Astrocyte (in vitro differentiated cells and primary cell): ENCODE data around the gene P2RY6. TPM values are rescaled to one million over a fixed set of nuclear protein-coding genes. Genes with fewer than 3 reads are reported as not detected.
A peak's percentile ranks its signal among the peaks of the same experiment; 100 is the strongest.

Source experiments
- DNase-seq: peaks from one replicate; pipeline ENCODE4 v3.0.0-alpha.2; 2010; ENCODE audit warnings: low read depth
- FAIRE-seq: peaks from 2 replicates; lab custom pipeline; 2011; peaks lifted over from hg19 to GRCh38; lab: Jason Lieb, UNC
- H2AFZ ChIP-seq: 2 replicates; pipeline ENCODE4 v1.6.0; 2012; ENCODE audit warnings: low read depth, low read length, inconsistent platforms
- H3K27ac ChIP-seq: 2 replicates; pipeline ENCODE4 v1.5.1; 2011; ENCODE audit warnings: low read depth, low read length, inconsistent platforms
- H3K27me3 ChIP-seq: 2 replicates; pipeline ENCODE4 v1.6.0; 2011; ENCODE audit warnings: low read length, inconsistent platforms; ENCODE audit not compliant: insufficient read depth
- H3K36me3 ChIP-seq: 2 replicates; pipeline ENCODE4 v1.5.1; 2011; ENCODE audit warnings: low read length, inconsistent platforms; ENCODE audit not compliant: insufficient read depth
- H3K4me1 ChIP-seq: 2 replicates; pipeline ENCODE4 v1.5.1; 2011; ENCODE audit warnings: low read length, inconsistent platforms; ENCODE audit not compliant: insufficient read depth
- H3K4me2 ChIP-seq: 2 replicates; pipeline ENCODE4 v1.6.0; 2012; ENCODE audit warnings: low read length, inconsistent platforms
- H3K4me3 ChIP-seq: 2 replicates; pipeline ENCODE4 v1.5.1; 2011; ENCODE audit warnings: low read depth, mild to moderate bottlenecking, low read length, inconsistent platforms; ENCODE audit not compliant: insufficient read depth
- H3K79me2 ChIP-seq: 2 replicates; pipeline ENCODE4 v1.6.0; 2012; ENCODE audit warnings: mild to moderate bottlenecking, low read length, inconsistent platforms; ENCODE audit not compliant: insufficient read depth
- H3K9ac ChIP-seq: 2 replicates; pipeline ENCODE4 v1.6.0; 2012; ENCODE audit warnings: mild to moderate bottlenecking, low read length, inconsistent platforms
- H3K9me3 ChIP-seq: 2 replicates; pipeline ENCODE4 v1.5.1; 2012; ENCODE audit warnings: low read depth, mild to moderate bottlenecking, low read length, inconsistent platforms; ENCODE audit not compliant: insufficient read depth
- H4K20me1 ChIP-seq: 2 replicates; pipeline ENCODE4 v1.6.0; 2012; ENCODE audit warnings: low read length, inconsistent platforms; ENCODE audit not compliant: insufficient read depth
- H3K27ac Mint-ChIP-seq: one replicate; pipeline ENCODE4 v1.8.0; 2021; ENCODE audit warnings: mild to moderate bottlenecking, mixed read lengths; ENCODE audit not compliant: unreplicated experiment
- H3K27me3 Mint-ChIP-seq: one replicate; pipeline ENCODE4 v1.8.0; 2021; ENCODE audit warnings: low read depth, mixed read lengths; ENCODE audit not compliant: unreplicated experiment
- H3K36me3 Mint-ChIP-seq: one replicate; pipeline ENCODE4 v1.8.0; 2021; ENCODE audit warnings: low read depth, mixed read lengths; ENCODE audit not compliant: unreplicated experiment
- H3K4me1 Mint-ChIP-seq: one replicate; pipeline ENCODE4 v1.8.0; 2021; ENCODE audit warnings: low read depth, mixed read lengths; ENCODE audit not compliant: unreplicated experiment
- H3K4me3 Mint-ChIP-seq: one replicate; pipeline ENCODE4 v1.8.0; 2021; ENCODE audit warnings: mild to moderate bottlenecking, moderate library complexity, mixed read lengths; ENCODE audit not compliant: unreplicated experiment
- H3K9me3 Mint-ChIP-seq: one replicate; pipeline ENCODE4 v1.8.0; 2021; ENCODE audit warnings: mild to moderate bottlenecking, mixed read lengths; ENCODE audit not compliant: unreplicated experiment
- CTCF ChIP-seq: IDR thresholded peaks from 2 replicates; pipeline ENCODE4 v1.5.1; 2011; ENCODE audit warnings: low read depth, mild to moderate bottlenecking, inconsistent platforms, low read length, moderate library complexity; ENCODE audit not compliant: insufficient read depth
- EZH2 ChIP-seq: IDR thresholded peaks from 2 replicates; pipeline ENCODE4 v1.6.1; 2012; ENCODE audit warnings: mild to moderate bottlenecking, low read length, inconsistent platforms; ENCODE audit not compliant: insufficient read depth
- total RNA-seq: library from RNA; stranded (reverse); gene quantifications from 2 replicates; pipeline ENCODE4 v1.2.1, GENCODE V29; 2021

P2RY6 gene
- total RNA-seq, 1 donor from 2014 or later, result 0.75 TPM

- no peak for FAIRE-seq
- Mint-ChIP-seq H3K4me1 (peaks cover 66% of the 10 kb centered on the region), H3K9me3 (peaks cover 2% of the 10 kb centered on the region), H3K36me3 (peaks cover 2% of the 10 kb centered on the region), H3K27ac (peak overlapping the region; percentile 92), H3K27me3 (no peaks in the 10 kb centered on the region), H3K4me3 (peak overlapping the region; percentile 40)
- peaks cover 85% of the 10 kb centered on the region for H3K79me2 ChIP-seq
- DNase-seq, result no peak
- peak overlapping the region; percentile 75 for H3K9ac ChIP-seq
- H3K4me1 ChIP-seq, result peaks cover 69% of the 10 kb centered on the region
- peaks cover 2% of the 10 kb centered on the region for H3K36me3 ChIP-seq
- no peak overlapping the region for H2AFZ ChIP-seq
- H3K4me2 ChIP-seq, result peak overlapping the region; percentile 80
- H4K20me1 ChIP-seq, result peaks cover 84% of the 10 kb centered on the region
- H3K27ac ChIP-seq, result peak overlapping the region; percentile 37
- H3K27me3 ChIP-seq, result no peaks in the 10 kb centered on the region
- H3K9me3 ChIP-seq, result no peaks in the 10 kb centered on the region
- no peak overlapping the region for H3K4me3 ChIP-seq
- no peak for TF ChIP-seq CTCF
- no peak for TF ChIP-seq EZH2
Observed at GRCh38 chr11:73331138-73331916, 59.2 kb downstream of the P2RY6 start.

- H3K36me3 Mint-ChIP-seq, result peaks cover 2% of the 10 kb centered on the region
- no peaks in the 10 kb centered on the region for H3K9me3 ChIP-seq
- H3K9me3 Mint-ChIP-seq, result no peaks in the 10 kb centered on the region
- H3K79me2 ChIP-seq, result peaks cover 85% of the 10 kb centered on the region
- no peaks in the 10 kb centered on the region for H3K27me3 Mint-ChIP-seq
- no peak overlapping the region for H3K4me3 Mint-ChIP-seq
- peaks cover 57% of the 10 kb centered on the region for H3K4me1 ChIP-seq
- TF ChIP-seq EZH2, result no peak
- TF ChIP-seq CTCF, result no peak
- peak overlapping the region; percentile 74 for H3K27ac ChIP-seq
- no peaks in the 10 kb centered on the region for H3K27me3 ChIP-seq
- peak overlapping the region; percentile 91 for H3K27ac Mint-ChIP-seq
- peaks cover 7% of the 10 kb centered on the region for H3K36me3 ChIP-seq
- FAIRE-seq, result no peak
- H3K4me3 ChIP-seq, result no peak overlapping the region
- peaks cover 89% of the 10 kb centered on the region for H4K20me1 ChIP-seq
- H3K4me1 Mint-ChIP-seq, result peaks cover 61% of the 10 kb centered on the region
- peak overlapping the region; percentile 75 for H3K9ac ChIP-seq
- no peak for DNase-seq
- H2AFZ ChIP-seq, result no peak overlapping the region
- H3K4me2 ChIP-seq, result peak overlapping the region; percentile 80
Observed at GRCh38 chr11:73333173-73333572, 61.0 kb downstream of the P2RY6 start.
